Stomach (tissue), 19 donors: Measurements from ENCODE around the gene SNX33. TPM values are rescaled to one million over a fixed set of nuclear protein-coding genes. Genes with fewer than 3 reads are reported as not detected.

Experiments
- DNase-seq, 2 donors: peaks; one replicate each; pipeline versions ENCODE4 v3.0.0 to v3.0.0-alpha.2; 2013 to 2019
- H3K27ac ChIP-seq, 5 donors: fragments of 200-600 bp in 4 of 5; sonication (generic) in 4 of 5; one replicate each; pipeline ENCODE4 v1.5.1; 2013 to 2019; ENCODE audit warnings: mild to moderate bottlenecking in 1 of 5, moderate library complexity in 1 of 5
- H3K27me3 ChIP-seq, 3 donors: fragments of 200-600 bp; sonication (generic); one replicate each; pipeline ENCODE4 v1.5.1; 2017 to 2019; ENCODE audit warnings: mixed run types in 1 of 3
- H3K36me3 ChIP-seq, 4 donors: fragments of 200-600 bp; sonication (generic); 1 replicate in 3 of 4; 2 replicates in 1 of 4; pipeline ENCODE4 v1.5.1; 2016 to 2019
- H3K4me1 ChIP-seq, 4 donors: fragments of 200-600 bp; sonication (generic); one replicate each; pipeline ENCODE4 v1.5.1; 2016 to 2019
- H3K4me3 ChIP-seq, 4 donors: fragments of 200-600 bp; sonication (generic) in 3 of 4; one replicate each; pipeline ENCODE4 v1.5.1; 2016 to 2019; ENCODE audit warnings: mild to moderate bottlenecking in 1 of 4
- H3K9me3 ChIP-seq, 4 donors: fragments of 200-600 bp; sonication (generic); one replicate each; pipeline ENCODE4 v1.5.1; 2016 to 2019
- EP300 ChIP-seq: sonication (generic); formaldehyde crosslinking; IDR thresholded peaks from one replicate; pipeline ENCODE4 v1.6.1; 2017; ENCODE audit warnings: antibody characterized with exemption
- POLR2A ChIP-seq, 4 donors: fragments of 450-650 bp; IDR thresholded peaks; one replicate each; pipeline ENCODE4 v1.6.1; 2016; ENCODE audit warnings: antibody characterized with exemption in 4 of 4, control low read depth in 2 of 4, mild to moderate bottlenecking in 1 of 4, moderate library complexity in 1 of 4
- POLR2AphosphoS5 ChIP-seq, 3 donors: sonication (generic); formaldehyde crosslinking; IDR thresholded peaks; one replicate each; pipeline ENCODE4 v1.6.1; 2016; ENCODE audit warnings: antibody characterized with exemption in 3 of 3
- whole genome bisulfite sequencing, 5 donors: extraction: QIAGEN DNeasy Blood & Tissue Kit in 3 of 5; methylation state at CpG; one replicate each; pipeline versions ENCODE4 v1.1.5 to v1.1.7; 2013 to 2018; 5-methylcytosine and 5-hydroxymethylcytosine counted together
- intact Hi-C: fragments of 100-400 bp; cut with DNase I; formaldehyde crosslinking; loops from one replicate; pipeline ENCODE4 v1.15.1; 2023; ENCODE audit warnings: low total_unique reads
- long read RNA-seq, 10 donors: transcript quantifications; one replicate each; lab custom pipeline, GENCODE V29; 2026
- polyA plus RNA-seq, 3 donors: library from polyadenylated mRNA; stranded (reverse); fragments of 200-250 nt; gene quantifications; one replicate each; pipeline ENCODE4 v1.2.3, GENCODE V29; 2013
- total RNA-seq, 5 donors: library from RNA; depleted of rRNA; stranded (reverse); fragments of >200 nt; gene quantifications; one replicate each; pipeline versions ENCODE4 v1.1.0 to v1.2.3, GENCODE V29; 2014 to 2016
- TF ChIP-seq, protein P1 (sequence below), 7 experiments: fragments of 450-650 bp in 4 of 7; fragments of 200-600 bp in 3 of 7; sonication (generic) in 3 of 7; IDR thresholded peaks; one replicate each; pipeline ENCODE4 v1.5.1; 2016 to 2019; ENCODE audit warnings: antibody characterized with exemption in 7 of 7, control low read depth in 2 of 7, mild to moderate bottlenecking in 1 of 7
- donor health status: healthy with polysubstance abuse.
- donor health status: Bipolar disorder and iron deficiency.
- donor health status: healthy.

Gene SNX33
- total RNA-seq (10 to 100 TPM; 12.5 to 36.8 (median 23.9) TPM), polyA plus RNA-seq (10 to 100 TPM; 11.0 to 15.6 (median 11.6) TPM)
- long read RNA-seq, donor 1 = 0 reads
- long read RNA-seq, donor 2, full-length matches to known transcripts = 3 of 3 reads
- long read RNA-seq, donor 2, partial matches to known transcripts = 0 of 3 reads
- long read RNA-seq, donor 2, other reads (novel, unspliced or antisense) = 0 of 3 reads
- long read RNA-seq, donor 3, full-length matches to known transcripts = 3 of 3 reads
- long read RNA-seq, donor 3, partial matches to known transcripts = 0 of 3 reads
- long read RNA-seq, donor 3, other reads (novel, unspliced or antisense) = 0 of 3 reads
- long read RNA-seq, donor 4, full-length matches to known transcripts = 1 of 1 reads
- long read RNA-seq, donor 4, partial matches to known transcripts = 0 of 1 reads
- long read RNA-seq, donor 4, other reads (novel, unspliced or antisense) = 0 of 1 reads
- long read RNA-seq, donor 5, full-length matches to known transcripts = 8 of 18 reads
- long read RNA-seq, donor 5, partial matches to known transcripts = 10 of 18 reads
- long read RNA-seq, donor 5, other reads (novel, unspliced or antisense) = 0 of 18 reads
- long read RNA-seq, donor 6, full-length matches to known transcripts = 7 of 7 reads
- long read RNA-seq, donor 6, partial matches to known transcripts = 0 of 7 reads
- long read RNA-seq, donor 6, other reads (novel, unspliced or antisense) = 0 of 7 reads
- long read RNA-seq, donor 7, full-length matches to known transcripts = 4 of 4 reads
- long read RNA-seq, donor 7, partial matches to known transcripts = 0 of 4 reads
- long read RNA-seq, donor 7, other reads (novel, unspliced or antisense) = 0 of 4 reads
- long read RNA-seq, donor 8, full-length matches to known transcripts = 2 of 2 reads
- long read RNA-seq, donor 8, partial matches to known transcripts = 0 of 2 reads
- long read RNA-seq, donor 8, other reads (novel, unspliced or antisense) = 0 of 2 reads
- long read RNA-seq, donor 9, full-length matches to known transcripts = 2 of 2 reads
- long read RNA-seq, donor 9, partial matches to known transcripts = 0 of 2 reads
- long read RNA-seq, donor 9, other reads (novel, unspliced or antisense) = 0 of 2 reads
- long read RNA-seq, donor 10, full-length matches to known transcripts = 1 of 1 reads
- long read RNA-seq, donor 10, partial matches to known transcripts = 0 of 1 reads
- long read RNA-seq, donor 10, other reads (novel, unspliced or antisense) = 0 of 1 reads

- no peaks in the 10 kb centered on the region for H3K9me3 ChIP-seq
- H3K4me1 ChIP-seq = peaks cover 53 to 57% (median 55%) of the 10 kb centered on the region in 4 donors
- intact Hi-C loops = no loop called here
- peak in 1 of 4 donors; percentile 33 for TF ChIP-seq POLR2A (IDR thresholded peaks at IDR 0.05)
- TF ChIP-seq, protein P1, sequence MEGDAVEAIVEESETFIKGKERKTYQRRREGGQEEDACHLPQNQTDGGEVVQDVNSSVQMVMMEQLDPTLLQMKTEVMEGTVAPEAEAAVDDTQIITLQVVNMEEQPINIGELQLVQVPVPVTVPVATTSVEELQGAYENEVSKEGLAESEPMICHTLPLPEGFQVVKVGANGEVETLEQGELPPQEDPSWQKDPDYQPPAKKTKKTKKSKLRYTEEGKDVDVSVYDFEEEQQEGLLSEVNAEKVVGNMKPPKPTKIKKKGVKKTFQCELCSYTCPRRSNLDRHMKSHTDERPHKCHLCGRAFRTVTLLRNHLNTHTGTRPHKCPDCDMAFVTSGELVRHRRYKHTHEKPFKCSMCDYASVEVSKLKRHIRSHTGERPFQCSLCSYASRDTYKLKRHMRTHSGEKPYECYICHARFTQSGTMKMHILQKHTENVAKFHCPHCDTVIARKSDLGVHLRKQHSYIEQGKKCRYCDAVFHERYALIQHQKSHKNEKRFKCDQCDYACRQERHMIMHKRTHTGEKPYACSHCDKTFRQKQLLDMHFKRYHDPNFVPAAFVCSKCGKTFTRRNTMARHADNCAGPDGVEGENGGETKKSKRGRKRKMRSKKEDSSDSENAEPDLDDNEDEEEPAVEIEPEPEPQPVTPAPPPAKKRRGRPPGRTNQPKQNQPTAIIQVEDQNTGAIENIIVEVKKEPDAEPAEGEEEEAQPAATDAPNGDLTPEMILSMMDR (IDR thresholded peaks at IDR 0.05) = peak in 5 of 7 experiments; percentile 23 to 57 (median 47)
- peak; percentile 17 to 90 (median 85) for TF ChIP-seq POLR2AphosphoS5 (IDR thresholded peaks at IDR 0.05)
- TF ChIP-seq EP300 = peak; percentile 45
- 0 to 2% (median 0%) methylated on average over 11 to 76 of the region's 76 CpGs for WGBS, 5 donors
- peak within 1 kb of the TSS; percentile 93 to 97 (median 96) for H3K27ac ChIP-seq
- H3K27me3 ChIP-seq = no peaks in the 10 kb centered on the region
- peak within 1 kb of the TSS; percentile 66 to 91 (median 81) for H3K4me3 ChIP-seq
- peak; percentile 82 to 94 for DNase-seq
- H3K36me3 ChIP-seq = peaks cover 0 to 15% (median 8%) of the 10 kb centered on the region in 4 donors
Measured at GRCh38 chr15:75647370-75648155, at the start of gene SNX33. Gene SNX33 (plus strand): TSS chr15:75647912. CDS start chr15:75649103, 1,191 bp downstream.

DNA sequence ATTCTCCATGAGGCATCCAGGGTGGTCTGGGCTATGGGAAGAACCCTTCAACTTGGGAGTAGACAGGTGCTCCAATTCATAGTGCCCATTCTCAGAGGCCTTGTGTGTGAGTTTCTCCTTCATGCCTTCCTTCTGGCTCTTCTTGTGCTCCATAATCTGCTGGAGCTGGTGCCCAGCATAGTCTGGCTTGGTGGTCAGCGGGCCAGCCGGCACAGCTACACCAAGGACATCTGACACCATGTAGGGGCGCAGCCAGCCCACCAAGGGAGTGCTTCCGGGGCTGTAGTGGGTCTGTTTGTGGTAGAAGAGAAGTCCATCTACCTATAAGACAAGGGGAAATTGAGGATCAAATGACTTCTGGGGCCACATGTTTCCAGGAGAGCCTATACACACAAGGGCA lies 49.4 kb upstream of the SNX33 start:
- no peaks in the 10 kb centered on the region for H3K9me3 ChIP-seq
- no peak for DNase-seq
- TF ChIP-seq, protein P1 (IDR thresholded peaks at IDR 0.05) = no peak
- TF ChIP-seq POLR2A (IDR thresholded peaks at IDR 0.05) = no peak
- H3K36me3 ChIP-seq = peaks cover 11 to 97% (median 75%) of the 10 kb centered on the region in 4 donors
- intact Hi-C loops = no loop called here
- H3K27me3 ChIP-seq = no peaks in the 10 kb centered on the region
- peaks cover 24 to 45% (median 31%) of the 10 kb centered on the region in 4 donors for H3K4me1 ChIP-seq
- H3K4me3 ChIP-seq = no peak overlapping the region
- H3K27ac ChIP-seq = peak overlapping the region; percentile 28 to 75 (median 48)
- 89 to 96% (median 93%) methylated on average over 3 to 4 of the region's 4 CpGs for WGBS, 5 donors

DNA sequence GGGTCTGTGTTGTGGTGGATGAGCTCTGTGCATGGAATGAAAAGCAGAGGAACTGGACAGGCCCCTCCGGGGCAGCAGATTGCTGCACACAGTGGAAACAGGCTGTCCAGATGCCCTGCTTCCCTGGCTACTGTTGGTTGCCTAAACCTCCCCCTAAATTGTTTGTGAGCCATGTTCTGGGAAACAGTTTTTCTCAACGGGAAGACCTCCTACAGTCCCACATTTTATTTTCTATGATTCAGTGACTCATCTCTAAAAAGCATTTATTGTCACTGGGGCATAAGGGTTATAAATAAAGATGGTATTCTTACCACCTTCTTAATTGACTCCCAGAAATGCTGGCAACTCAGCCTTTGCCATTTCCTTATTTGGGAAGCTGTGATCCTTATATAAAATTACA lies 48.3 kb upstream of the SNX33 start:
- WGBS, 5 donors = 54 to 68% (median 56%) methylated on average over 2 of the region's 2 CpGs
- Histone ChIP-seq H3K4me1 (peaks cover 24 to 45% (median 31%) of the 10 kb centered on the region in 4 donors), H3K9me3 (no peaks in the 10 kb centered on the region), H3K36me3 (peaks cover 18 to 97% (median 79%) of the 10 kb centered on the region in 4 donors), H3K27ac (peak overlapping the region; percentile 14 to 75 (median 45)), H3K27me3 (no peaks in the 10 kb centered on the region), H3K4me3 (no peak overlapping the region)
- TF ChIP-seq, protein P1 (IDR thresholded peaks at IDR 0.05) = no peak
- TF ChIP-seq POLR2A (IDR thresholded peaks at IDR 0.05) (no peak), POLR2AphosphoS5 (IDR thresholded peaks at IDR 0.05) (no peak)
- no peak for DNase-seq
- intact Hi-C loops = no loop called here
